Endothelial cell of umbilical vein (primary cell): ENCODE data around the gene ZNF385D. TPM values are rescaled to one million over a fixed set of nuclear protein-coding genes. Genes with fewer than 3 reads are reported as not detected.
"Not testable (repeated sequence)": the region's sequence is repeated elsewhere in the genome, so short reads cannot be mapped to it uniquely, and the experiment has no call there.

Source experiments
- BruUV-seq: library from RNA; stranded (reverse); fragments of 400-500 nt; replicated peaks from 2 replicates; lab custom pipeline; 2021; lab: Mats Ljungman, UMichigan
- CTCF ChIA-PET: fragments of 300-600, 350-600 bp; sonication (Branson Sonifier 250); formaldehyde crosslinking; loops from one replicate; lab custom pipeline; 2021; ENCODE audit warnings: antibody characterized with exemption, inconsistent platforms; lab: Charles Lee
- POLR2A ChIA-PET: fragments of 300-600, 350-600 bp; sonication (Branson Sonifier 250); formaldehyde crosslinking; loops from one replicate; lab custom pipeline; 2021; ENCODE audit warnings: antibody characterized with exemption, inconsistent platforms; lab: Charles Lee
- DNase-seq: peaks from one replicate; pipeline ENCODE4 v3.0.0-alpha.2; 2011; ENCODE audit warnings: low read depth, low spot score
- FAIRE-seq: peaks from 2 replicates; lab custom pipeline; 2011; peaks lifted over from hg19 to GRCh38; lab: Jason Lieb, UNC
- H2AFZ ChIP-seq: 2 replicates; pipeline ENCODE4 v1.6.0; 2012; ENCODE audit warnings: low read depth, low read length, control low read depth, inconsistent platforms
- H3K27ac ChIP-seq: 2 replicates; pipeline ENCODE4 v1.5.1; 2011; ENCODE audit warnings: low read depth, mild to moderate bottlenecking, control low read depth, low read length, moderate library complexity; ENCODE audit not compliant: insufficient read depth
- H3K27me3 ChIP-seq, 2 experiments: 2 replicates each; pipeline versions ENCODE4 v1.6.0 to v1.6.1; 2011; ENCODE audit warnings: low read length in 2 of 2, mixed read lengths in 1 of 2; ENCODE audit not compliant: control insufficient read depth in 2 of 2, insufficient read depth in 2 of 2
- H3K36me3 ChIP-seq, 2 experiments: 2 replicates in 1 of 2; 3 replicates in 1 of 2; pipeline ENCODE4 v1.5.1; 2011; ENCODE audit warnings: low read length in 2 of 2, mild to moderate bottlenecking in 1 of 2, moderate library complexity in 1 of 2; ENCODE audit not compliant: control insufficient read depth in 2 of 2, insufficient read depth in 2 of 2; ENCODE audit errors: extremely low read depth in 1 of 2
- H3K4me1 ChIP-seq: 3 replicates; pipeline ENCODE4 v1.5.1; 2011; ENCODE audit warnings: mild to moderate bottlenecking, low read length; ENCODE audit not compliant: control insufficient read depth, insufficient read depth; ENCODE audit errors: extremely low read depth
- H3K4me2 ChIP-seq: 2 replicates; pipeline ENCODE4 v1.6.1; 2011; ENCODE audit warnings: low read length, control low read depth, mixed read lengths; ENCODE audit not compliant: insufficient read depth
- H3K4me3 ChIP-seq, 3 experiments: fragments of 200-600 bp in 1 of 3; sonication (generic), shearing (Covaris generic) in 1 of 3; replicated peaks in 1 of 3; 2 replicates each; pipeline ENCODE4 v1.5.1; 2011 to 2016; ENCODE audit warnings: control low read depth in 3 of 3, low read length in 3 of 3, mild to moderate bottlenecking in 2 of 3, inconsistent platforms in 1 of 3, low read depth in 1 of 3, moderate library complexity in 1 of 3; ENCODE audit not compliant: insufficient read depth in 1 of 3
- H3K79me2 ChIP-seq: 2 replicates; pipeline ENCODE4 v1.6.0; 2012; ENCODE audit warnings: low read length, inconsistent platforms; ENCODE audit not compliant: control insufficient read depth, insufficient read depth
- H3K9ac ChIP-seq: replicated peaks from 2 replicates; pipeline ENCODE3; 2011; ENCODE audit warnings: low read length, control low read depth; ENCODE audit not compliant: insufficient read depth; ENCODE audit errors: extremely low read depth
- H3K9me1 ChIP-seq: replicated peaks from 3 replicates; pipeline ENCODE4 v1.6.0; 2011; ENCODE audit warnings: mild to moderate bottlenecking, low read length; ENCODE audit not compliant: control insufficient read depth, insufficient read depth; ENCODE audit errors: extremely low read depth
- H3K9me3 ChIP-seq: replicated peaks from 2 replicates; pipeline ENCODE4 v1.5.1; 2012; ENCODE audit warnings: low read length, inconsistent platforms; ENCODE audit not compliant: control insufficient read depth, insufficient read depth
- H4K20me1 ChIP-seq: replicated peaks from 2 replicates; pipeline ENCODE3; 2011; ENCODE audit warnings: mild to moderate bottlenecking, low read length; ENCODE audit not compliant: control insufficient read depth, insufficient read depth; ENCODE audit errors: extremely low read depth
- EZH2 ChIP-seq: IDR thresholded peaks from 2 replicates; pipeline ENCODE4 v1.6.1; 2012; ENCODE audit warnings: borderline replicate concordance, low read depth, mild to moderate bottlenecking, moderate library complexity, low read length, inconsistent platforms; ENCODE audit not compliant: severe bottlenecking
- FOS ChIP-seq: IDR thresholded peaks from 2 replicates; pipeline ENCODE4 v1.6.1; 2011; ENCODE audit warnings: mild to moderate bottlenecking, low read length, moderate library complexity, borderline replicate concordance; ENCODE audit not compliant: insufficient read depth
- GATA2 ChIP-seq: IDR thresholded peaks from 2 replicates; pipeline ENCODE4 v1.7.0; 2011; ENCODE audit warnings: low read depth, mild to moderate bottlenecking, moderate library complexity, mixed read lengths, low read length; ENCODE audit not compliant: insufficient read length, insufficient read depth
- JUN ChIP-seq: IDR thresholded peaks from 2 replicates; pipeline ENCODE4 v1.6.1; 2011; ENCODE audit warnings: borderline replicate concordance, low read depth; ENCODE audit not compliant: insufficient read length, insufficient read depth
- MAX ChIP-seq: IDR thresholded peaks from 2 replicates; pipeline ENCODE4 v1.6.1; 2011; ENCODE audit not compliant: insufficient read depth, insufficient read length
- MYC ChIP-seq: IDR thresholded peaks from one replicate; pipeline ENCODE4 v1.6.1; 2011; ENCODE audit warnings: mild to moderate bottlenecking, low read depth, low read length
- POLR2A ChIP-seq: IDR thresholded peaks from 2 replicates; pipeline ENCODE4 v1.6.1; 2012; ENCODE audit warnings: low read depth, mild to moderate bottlenecking, control low read depth, low read length
- POLR2AphosphoS5 ChIP-seq: IDR thresholded peaks from 2 replicates; pipeline ENCODE4 v1.6.1; 2012; ENCODE audit warnings: low read depth, mild to moderate bottlenecking, control low read depth, low read length, moderate library complexity; ENCODE audit not compliant: insufficient read depth
- dilution Hi-C: fragments of 300-500 bp; cut with MboI; formaldehyde crosslinking; loops from one replicate; pipeline ENCODE4 v1.15.0; 2019; ENCODE audit warnings: low sequenced_read_pairs; ENCODE audit not compliant: extremely low pct_ligation_motif_present
- intact Hi-C: fragments of 100-400 bp; cut with micrococcal nuclease; formaldehyde crosslinking; loops from one replicate; pipeline ENCODE4 v1.10.0; 2022
- polyA plus RNA-seq, 4 experiments: library from polyadenylated mRNA; depleted of rRNA in 3 of 4; stranded (reverse) in 3 of 4; unstranded in 1 of 4; fragments of >200 nt; gene quantifications; 2 replicates each; pipeline versions ENCODE4 v1.2.1 to v1.2.3, GENCODE V29; 2011 to 2012; ENCODE audit warnings: missing spikeins in 1 of 4
- total RNA-seq: library from RNA; stranded (reverse); gene quantifications from 2 replicates; pipeline ENCODE4 v1.2.3, GENCODE V29; 2021
- TF ChIP-seq, protein P1 (sequence below), 2 donors: IDR thresholded peaks; 1 replicate in 1 of 2; 2 replicates in 1 of 2; pipeline ENCODE4 v1.5.1; 2011; ENCODE audit warnings: low read length in 2 of 2, mild to moderate bottlenecking in 2 of 2, moderate library complexity in 2 of 2, control low read depth in 1 of 2, inconsistent platforms in 1 of 2, low read depth in 1 of 2; ENCODE audit not compliant: insufficient read depth in 1 of 2; ENCODE audit errors: extremely low read depth in 1 of 2

Gene ZNF385D
- total and polyA plus RNA-seq, 2 donors (not counting 3 experiments of a cell fraction or from before 2014, with no cell fraction given): not detected

- H3K9me1 ChIP-seq: no peaks in the 10 kb centered on the region
- no peak overlapping the region for H3K4me3 ChIP-seq
- no peak overlapping the region for H3K4me2 ChIP-seq
- no TSS peak for BruUV-seq
- TF ChIP-seq FOS: no peak
- no peak for TF ChIP-seq MYC
- TF ChIP-seq JUN: no peak
- TF ChIP-seq, protein P1, sequence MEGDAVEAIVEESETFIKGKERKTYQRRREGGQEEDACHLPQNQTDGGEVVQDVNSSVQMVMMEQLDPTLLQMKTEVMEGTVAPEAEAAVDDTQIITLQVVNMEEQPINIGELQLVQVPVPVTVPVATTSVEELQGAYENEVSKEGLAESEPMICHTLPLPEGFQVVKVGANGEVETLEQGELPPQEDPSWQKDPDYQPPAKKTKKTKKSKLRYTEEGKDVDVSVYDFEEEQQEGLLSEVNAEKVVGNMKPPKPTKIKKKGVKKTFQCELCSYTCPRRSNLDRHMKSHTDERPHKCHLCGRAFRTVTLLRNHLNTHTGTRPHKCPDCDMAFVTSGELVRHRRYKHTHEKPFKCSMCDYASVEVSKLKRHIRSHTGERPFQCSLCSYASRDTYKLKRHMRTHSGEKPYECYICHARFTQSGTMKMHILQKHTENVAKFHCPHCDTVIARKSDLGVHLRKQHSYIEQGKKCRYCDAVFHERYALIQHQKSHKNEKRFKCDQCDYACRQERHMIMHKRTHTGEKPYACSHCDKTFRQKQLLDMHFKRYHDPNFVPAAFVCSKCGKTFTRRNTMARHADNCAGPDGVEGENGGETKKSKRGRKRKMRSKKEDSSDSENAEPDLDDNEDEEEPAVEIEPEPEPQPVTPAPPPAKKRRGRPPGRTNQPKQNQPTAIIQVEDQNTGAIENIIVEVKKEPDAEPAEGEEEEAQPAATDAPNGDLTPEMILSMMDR (IDR thresholded peaks at IDR 0.05; ENCODE audit: extremely low read depth in 1 of 2, insufficient read depth in 1 of 2, low read depth in 1 of 2, low read length in 2 of 2): no peak
- no peak for TF ChIP-seq MAX
- TF ChIP-seq POLR2AphosphoS5: no peak
- no peak for TF ChIP-seq POLR2A
- TF ChIP-seq EZH2: no peak
- TF ChIP-seq GATA2: no peak
- DNase-seq (no peak), FAIRE-seq (no peak)
- no peaks in the 10 kb centered on the region for H3K36me3 ChIP-seq
- POLR2A ChIA-PET: no interaction called here
- H3K79me2 ChIP-seq: no peaks in the 10 kb centered on the region
- no peaks in the 10 kb centered on the region for H3K27me3 ChIP-seq
- dilution Hi-C loops: no loop called here
- H3K4me1 ChIP-seq: no peaks in the 10 kb centered on the region
- CTCF ChIA-PET: no interaction called here
- no peak overlapping the region for H3K27ac ChIP-seq
- H3K9me3 ChIP-seq: no peaks in the 10 kb centered on the region
- no peaks in the 10 kb centered on the region for H4K20me1 ChIP-seq
- intact Hi-C loops: loop anchor here (10.0 kb wide), 1 partner anchor 627 kb away; no protein-coding TSS in a partner anchor
- H2AFZ ChIP-seq: no peak overlapping the region
- no peak overlapping the region for H3K9ac ChIP-seq
Observed at GRCh38 chr3:21487520-21487919, 263.5 kb downstream of the ZNF385D start.

DNA sequence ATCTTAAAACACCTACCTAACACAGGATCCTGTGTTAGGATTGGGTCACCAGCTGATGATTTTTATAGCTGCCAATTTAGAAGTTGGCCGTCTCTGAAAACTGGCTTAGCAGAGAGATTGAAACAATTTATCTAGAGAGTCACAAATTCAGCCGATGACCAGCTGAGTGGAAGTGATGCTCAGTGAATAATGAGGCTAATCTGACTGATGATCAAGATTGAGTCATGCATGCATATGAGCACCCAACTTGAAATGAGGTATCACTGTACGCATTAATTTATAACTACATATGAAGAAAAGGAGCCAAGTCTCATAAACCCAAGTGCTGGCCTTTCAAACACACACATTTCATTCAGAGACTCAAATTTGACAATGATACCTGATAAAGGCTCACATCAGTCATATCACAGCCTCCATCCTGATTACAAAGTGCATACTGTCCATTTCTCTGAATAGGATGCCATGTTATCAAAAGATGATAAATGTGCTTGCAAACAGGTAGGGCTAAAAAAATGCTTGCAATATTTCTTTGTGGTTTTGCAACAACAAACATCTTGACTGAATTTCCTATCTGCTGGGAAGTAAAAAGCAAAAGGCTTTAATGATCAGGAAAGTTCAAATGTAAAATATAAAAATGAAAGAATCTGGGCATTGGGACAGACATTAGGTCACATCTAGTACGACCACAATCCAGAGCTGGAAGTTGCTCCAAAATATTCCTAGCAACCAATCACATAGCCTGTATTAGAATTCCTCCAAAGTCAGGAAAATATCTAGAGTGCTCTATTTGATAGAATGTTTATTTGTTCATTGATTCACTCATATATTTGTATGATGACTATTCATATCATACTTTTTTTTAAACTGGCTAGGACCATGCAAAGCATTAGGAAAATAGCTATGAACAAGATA, 264.7 kb downstream of the ZNF385D start:
- H3K4me1 ChIP-seq, POLR2A ChIA-PET, H3K4me2 ChIP-seq, H3K9me3 ChIP-seq, dilution Hi-C loops, H4K20me1 ChIP-seq, H3K9me1 ChIP-seq, H2AFZ ChIP-seq, CTCF ChIA-PET, H3K36me3 ChIP-seq, H3K4me3 ChIP-seq, BruUV-seq, H3K79me2 ChIP-seq, FAIRE-seq, H3K27me3 ChIP-seq, H3K27ac ChIP-seq, H3K9ac ChIP-seq, DNase-seq: not testable (repeated sequence)
- intact Hi-C loops: loop anchor here (10.0 kb wide), 1 partner anchor 629 kb away; no protein-coding TSS in a partner anchor
